Mesenchymal stem cell (in vitro differentiated cells and primary cell): Measurements from ENCODE around the gene DUS1L.

Source experiments
- DNase-seq: peaks from one replicate; pipeline ENCODE4 v3.0.0-alpha.2; 2013
- H2AFZ ChIP-seq: one replicate; pipeline ENCODE4 v1.6.1; 2013; ENCODE audit warnings: low read depth, mild to moderate bottlenecking, control low read depth, inconsistent platforms, low read length, moderate library complexity
- H2AK5ac ChIP-seq: 2 replicates; pipeline ENCODE4 v1.6.1; 2013; ENCODE audit warnings: low read length, moderate library complexity, mild to moderate bottlenecking, inconsistent platforms; ENCODE audit not compliant: severe bottlenecking
- H2BK120ac ChIP-seq: one replicate; pipeline ENCODE4 v1.6.1; 2013; ENCODE audit warnings: low read depth, mild to moderate bottlenecking, inconsistent platforms, low read length, moderate library complexity
- H2BK12ac ChIP-seq, 2 experiments: one replicate each; pipeline ENCODE4 v1.6.1; 2013; ENCODE audit warnings: inconsistent platforms in 2 of 2, low read length in 2 of 2, mild to moderate bottlenecking in 2 of 2, moderate library complexity in 2 of 2, control low read depth in 1 of 2
- H2BK15ac ChIP-seq: one replicate; pipeline ENCODE4 v1.6.1; 2013; ENCODE audit warnings: mild to moderate bottlenecking, low read depth, inconsistent platforms; ENCODE audit not compliant: poor library complexity, severe bottlenecking
- H2BK5ac ChIP-seq: 2 replicates; pipeline ENCODE4 v1.6.1; 2013; ENCODE audit warnings: low read depth, mild to moderate bottlenecking, low read length, control low read depth, inconsistent platforms; ENCODE audit not compliant: poor library complexity, severe bottlenecking
- H3K14ac ChIP-seq, 2 experiments: one replicate each; pipeline ENCODE4 v1.6.1; 2013; ENCODE audit warnings: inconsistent platforms in 2 of 2, low read length in 2 of 2, control low read depth in 1 of 2, mild to moderate bottlenecking in 1 of 2, moderate library complexity in 1 of 2
- H3K18ac ChIP-seq, 2 experiments: one replicate each; pipeline ENCODE4 v1.6.1; 2013; ENCODE audit warnings: inconsistent platforms in 2 of 2, low read length in 2 of 2, control low read depth in 1 of 2, low read depth in 1 of 2, mild to moderate bottlenecking in 1 of 2
- H3K23ac ChIP-seq, 2 experiments: one replicate each; pipeline ENCODE4 v1.6.1; 2013; ENCODE audit warnings: inconsistent platforms in 2 of 2, low read length in 2 of 2, mild to moderate bottlenecking in 2 of 2, moderate library complexity in 2 of 2, control low read depth in 1 of 2
- H3K27ac ChIP-seq: 2 replicates; pipeline ENCODE4 v1.5.1; 2013; ENCODE audit warnings: mild to moderate bottlenecking, moderate library complexity, low read length, control low read depth, inconsistent platforms; ENCODE audit not compliant: poor library complexity, severe bottlenecking
- H3K27me3 ChIP-seq, 2 experiments: 2 replicates each; pipeline versions ENCODE4 v1.6.1 to v1.7.0; 2013; ENCODE audit warnings: low read length in 2 of 2, mild to moderate bottlenecking in 2 of 2, moderate library complexity in 2 of 2, control low read depth in 1 of 2, inconsistent platforms in 1 of 2; ENCODE audit not compliant: control insufficient read depth in 1 of 2, insufficient read depth in 1 of 2
- H3K36me3 ChIP-seq, 2 experiments: 2 replicates each; pipeline versions ENCODE4 v1.6.1 to v1.7.0; 2013; ENCODE audit warnings: low read length in 2 of 2, control low read depth in 1 of 2, inconsistent platforms in 1 of 2, low read depth in 1 of 2, mild to moderate bottlenecking in 1 of 2; ENCODE audit not compliant: insufficient read depth in 2 of 2, control insufficient read depth in 1 of 2
- H3K4ac ChIP-seq, 2 experiments: one replicate each; pipeline ENCODE4 v1.6.1; 2013; ENCODE audit warnings: inconsistent platforms in 2 of 2, low read length in 2 of 2, mild to moderate bottlenecking in 2 of 2, moderate library complexity in 2 of 2, control low read depth in 1 of 2, low read depth in 1 of 2
- H3K4me1 ChIP-seq: 2 replicates; pipeline ENCODE4 v1.6.1; 2013; ENCODE audit warnings: low read depth, low read length, control low read depth; ENCODE audit not compliant: control insufficient read depth, insufficient read depth
- H3K4me2 ChIP-seq: 2 replicates; pipeline ENCODE4 v1.6.1; 2013; ENCODE audit warnings: low read length, mild to moderate bottlenecking, inconsistent platforms; ENCODE audit not compliant: poor library complexity, severe bottlenecking
- H3K4me3 ChIP-seq, 2 experiments: 2 replicates each; pipeline versions ENCODE4 v1.5.1 to v1.7.0; 2013; ENCODE audit warnings: low read length in 2 of 2, mild to moderate bottlenecking in 2 of 2, control low read depth in 1 of 2, low read depth in 1 of 2; ENCODE audit not compliant: insufficient read depth in 1 of 2
- H3K79me1 ChIP-seq: replicated peaks from 2 replicates; pipeline ENCODE4 v1.6.1; 2013; ENCODE audit warnings: mild to moderate bottlenecking, control low read depth, low read length, inconsistent platforms; ENCODE audit not compliant: poor library complexity, severe bottlenecking
- H3K9ac ChIP-seq: 2 replicates; pipeline ENCODE4 v1.7.0; 2013; ENCODE audit warnings: mild to moderate bottlenecking, low read length, moderate library complexity
- H3K9me3 ChIP-seq: 2 replicates; pipeline ENCODE4 v1.7.0; 2013; ENCODE audit warnings: mild to moderate bottlenecking, low read length; ENCODE audit not compliant: control insufficient read depth
- H4K8ac ChIP-seq: one replicate; pipeline ENCODE4 v1.6.1; 2013; ENCODE audit warnings: inconsistent platforms, mild to moderate bottlenecking, low read length, moderate library complexity
- H4K91ac ChIP-seq: one replicate; pipeline ENCODE4 v1.6.1; 2013; ENCODE audit warnings: mild to moderate bottlenecking, low read length, inconsistent platforms
- WGBS: methylation state at CpG from one replicate; pipeline ENCODE4 v1.1.7; 2013; ENCODE audit warnings: mixed read lengths; 5-methylcytosine and 5-hydroxymethylcytosine counted together

DUS1L gene

GRCh38 chr17:82104797-82105416 lies 39.3 kb upstream of the DUS1L start:
- Histone ChIP-seq H3K36me3 (peaks cover 6 to 32% of the 10 kb centered on the region in 2 experiments), H3K14ac (no peak overlapping the region), H3K9ac (no peak overlapping the region), H3K79me1 (peaks cover 9% of the 10 kb centered on the region), H2BK12ac (peak overlapping the region in 1 of 2 experiments; percentile 98), H3K27ac (no peak overlapping the region), H4K91ac (peak overlapping the region; percentile 43), H3K9me3 (no peaks in the 10 kb centered on the region), H2AK5ac (no peak overlapping the region), H3K4me2 (no peak overlapping the region), H3K4me3 (no peak overlapping the region), H3K4me1 (peaks cover 53% of the 10 kb centered on the region), H3K23ac (no peak overlapping the region), H3K18ac (peak overlapping the region in 1 of 2 experiments; percentile 52), H2BK15ac (peak overlapping the region; percentile 41), H2AFZ (no peak overlapping the region), H2BK5ac (no peak overlapping the region), H3K4ac (no peak overlapping the region), H2BK120ac (no peak overlapping the region), H4K8ac (peak overlapping the region; percentile 35), H3K27me3 (no peaks in the 10 kb centered on the region)
- 97% methylated on average over 11 of the region's 11 CpGs for WGBS
- no peak for DNase-seq

GRCh38 chr17:82103553-82104451 lies 38.2 kb upstream of the DUS1L start:
- H3K4me3 ChIP-seq: no peak overlapping the region
- H4K8ac ChIP-seq: no peak overlapping the region
- H3K36me3 ChIP-seq: peaks cover 6 to 30% of the 10 kb centered on the region in 2 experiments
- H3K9ac ChIP-seq: peak overlapping the region; percentile 66
- H2BK15ac ChIP-seq: no peak overlapping the region
- H3K18ac ChIP-seq: peak overlapping the region; percentile 18 to 28
- no peak overlapping the region for H3K4me2 ChIP-seq
- peaks cover 11% of the 10 kb centered on the region for H3K79me1 ChIP-seq
- H4K91ac ChIP-seq: no peak overlapping the region
- peak overlapping the region in 1 of 2 experiments; percentile 79 for H2BK12ac ChIP-seq
- WGBS: 59% methylated on average over 24 of the region's 24 CpGs
- no peak overlapping the region for H2BK5ac ChIP-seq
- peak overlapping the region; percentile 45 for H2BK120ac ChIP-seq
- H3K23ac ChIP-seq: no peak overlapping the region
- no peak overlapping the region for H3K27ac ChIP-seq
- H3K14ac ChIP-seq: peak overlapping the region in 1 of 2 experiments; percentile 36
- peak overlapping the region in 1 of 2 experiments; percentile 26 for H3K4ac ChIP-seq
- H2AK5ac ChIP-seq: no peak overlapping the region
- no peaks in the 10 kb centered on the region for H3K9me3 ChIP-seq
- peaks cover 63% of the 10 kb centered on the region for H3K4me1 ChIP-seq
- H3K27me3 ChIP-seq: no peaks in the 10 kb centered on the region
- no peak for DNase-seq
- H2AFZ ChIP-seq: no peak overlapping the region

- Histone ChIP-seq H3K18ac (no peak overlapping the region), H4K91ac (peak overlapping the region; percentile 87), H3K23ac (no peak overlapping the region), H4K8ac (no peak overlapping the region), H3K4me2 (no peak overlapping the region), H3K4me3 (no peak overlapping the region), H3K9ac (no peak overlapping the region), H3K79me1 (peaks cover 11% of the 10 kb centered on the region), H2BK120ac (no peak overlapping the region), H2BK15ac (peak overlapping the region; percentile 63), H2BK5ac (no peak overlapping the region), H3K36me3 (peaks cover 0 to 17% of the 10 kb centered on the region in 2 experiments), H3K27ac (no peak overlapping the region), H2AK5ac (no peak overlapping the region), H3K4me1 (peaks cover 60% of the 10 kb centered on the region), H2BK12ac (peak overlapping the region in 1 of 2 experiments; percentile 28), H3K27me3 (no peaks in the 10 kb centered on the region), H3K14ac (no peak overlapping the region), H2AFZ (no peak overlapping the region), H3K4ac (no peak overlapping the region), H3K9me3 (no peaks in the 10 kb centered on the region)
- no peak for DNase-seq
- WGBS: 77% methylated on average over 16 of the region's 18 CpGs
Measured at GRCh38 chr17:82101767-82102679, 36.4 kb upstream of the DUS1L start.
